ENCODE data around the gene PSMB8.

PSMB8 gene

GRCh38 chr6:32803416-32803815 lies 40.4 kb downstream of the PSMB8 start:
- Histone ChIP-seq H3K27me3 (ENCODE audit: control insufficient read depth, insufficient read depth, low read length) (no peaks in the 10 kb centered on the region), H3K4me1 (no peaks in the 10 kb centered on the region)

GRCh38 chr6:32799740-32800139 lies 44.1 kb downstream of the PSMB8 start:
- Histone ChIP-seq H3K9me3 (ENCODE audit: control insufficient read depth, low read length) (no peaks in the 10 kb centered on the region), H3K4me2 (ENCODE audit: low read length) (no peak overlapping the region), H2AFZ (no peak overlapping the region), H3K27ac (no peak overlapping the region), H3K4me1 (no peaks in the 10 kb centered on the region), H3K36me3 (ENCODE audit: control insufficient read depth, insufficient read depth, low read length) (no peaks in the 10 kb centered on the region), H3K9ac (no peak overlapping the region), H3K79me2 (no peaks in the 10 kb centered on the region), H3K27me3 (ENCODE audit: control insufficient read depth, insufficient read depth, low read length) (no peaks in the 10 kb centered on the region), H3K4me3 (ENCODE audit: low read depth, low read length) (no peak overlapping the region)
- TF ChIP-seq CTCF (IDR thresholded peaks at IDR 0.05), result no peak

More at GRCh38 chr6:32803416-32803815, 40.4 kb downstream of the PSMB8 start:
- no peak for TF ChIP-seq CTCF (IDR thresholded peaks at IDR 0.05)
- no peaks in the 10 kb centered on the region for H3K79me2 ChIP-seq
- no peaks in the 10 kb centered on the region for H3K36me3 ChIP-seq (ENCODE audit: control insufficient read depth, insufficient read depth, low read length)
- H2AFZ ChIP-seq, result no peak overlapping the region
- no peak overlapping the region for H3K9ac ChIP-seq
- no peak overlapping the region for H3K4me3 ChIP-seq (ENCODE audit: low read depth, low read length)
- H3K4me2 ChIP-seq (ENCODE audit: low read length), result no peak overlapping the region
- no peaks in the 10 kb centered on the region for H3K9me3 ChIP-seq (ENCODE audit: control insufficient read depth, low read length)
- no peak overlapping the region for H3K27ac ChIP-seq

GRCh38 chr6:32799168-32799567 lies 44.7 kb downstream of the PSMB8 start:
- H3K4me1 ChIP-seq, result no peaks in the 10 kb centered on the region
- no peaks in the 10 kb centered on the region for H3K9me3 ChIP-seq (ENCODE audit: control insufficient read depth, low read length)
- H3K27ac ChIP-seq, result no peak overlapping the region
- H3K79me2 ChIP-seq, result no peaks in the 10 kb centered on the region
- no peak overlapping the region for H3K4me2 ChIP-seq (ENCODE audit: low read length)
- no peak overlapping the region for H3K4me3 ChIP-seq (ENCODE audit: low read depth, low read length)
- no peak overlapping the region for H2AFZ ChIP-seq
- H3K27me3 ChIP-seq (ENCODE audit: control insufficient read depth, insufficient read depth, low read length), result no peaks in the 10 kb centered on the region
- H3K36me3 ChIP-seq (ENCODE audit: control insufficient read depth, insufficient read depth, low read length), result no peaks in the 10 kb centered on the region
- H3K9ac ChIP-seq, result no peak overlapping the region
- TF ChIP-seq CTCF (IDR thresholded peaks at IDR 0.05), result no peak

GRCh38 chr6:32796848-32797776 lies 46.7 kb downstream of the PSMB8 start:
- Histone ChIP-seq H3K27me3 (ENCODE audit: control insufficient read depth, insufficient read depth, low read length) (no peaks in the 10 kb centered on the region), H3K36me3 (ENCODE audit: control insufficient read depth, insufficient read depth, low read length) (no peaks in the 10 kb centered on the region), H3K79me2 (no peaks in the 10 kb centered on the region), H3K4me1 (no peaks in the 10 kb centered on the region), H3K4me2 (ENCODE audit: low read length) (peak overlapping the region; percentile 55), H3K27ac (no peak overlapping the region), H3K4me3 (ENCODE audit: low read depth, low read length) (no peak overlapping the region), H3K9me3 (ENCODE audit: control insufficient read depth, low read length) (no peaks in the 10 kb centered on the region), H3K9ac (no peak overlapping the region), H2AFZ (no peak overlapping the region)
- TF ChIP-seq CTCF (IDR thresholded peaks at IDR 0.05), result peak; percentile 92

GRCh38 chr6:32794510-32794909 lies 49.3 kb downstream of the PSMB8 start:
- H3K9ac ChIP-seq, result no peak overlapping the region
- TF ChIP-seq CTCF (IDR thresholded peaks at IDR 0.05), result no peak
- H3K4me1 ChIP-seq, result no peaks in the 10 kb centered on the region
- H3K27ac ChIP-seq, result no peak overlapping the region
- no peak overlapping the region for H3K4me2 ChIP-seq (ENCODE audit: low read length)
- H2AFZ ChIP-seq, result no peak overlapping the region
- no peaks in the 10 kb centered on the region for H3K36me3 ChIP-seq (ENCODE audit: control insufficient read depth, insufficient read depth, low read length)
- no peak overlapping the region for H3K4me3 ChIP-seq (ENCODE audit: low read depth, low read length)
- no peaks in the 10 kb centered on the region for H3K79me2 ChIP-seq
- H3K27me3 ChIP-seq (ENCODE audit: control insufficient read depth, insufficient read depth, low read length), result peaks cover 4% of the 10 kb centered on the region
- H3K9me3 ChIP-seq (ENCODE audit: control insufficient read depth, low read length), result no peaks in the 10 kb centered on the region
